NOMO-1 treated with DMSO at 0.1 percent for 48 hours (cell line): ENCODE results near the gene L3MBTL4.
"Not testable (repeated sequence)": the region's sequence is repeated elsewhere in the genome, so short reads cannot be mapped to it uniquely, and the experiment has no call there.

ENCODE experiments used
- DNase-seq: peaks from one replicate; lab custom pipeline; 2025; ENCODE audit not compliant: unreplicated experiment; lab: John Stamatoyannopoulos, UW

The L3MBTL4 gene

DNA sequence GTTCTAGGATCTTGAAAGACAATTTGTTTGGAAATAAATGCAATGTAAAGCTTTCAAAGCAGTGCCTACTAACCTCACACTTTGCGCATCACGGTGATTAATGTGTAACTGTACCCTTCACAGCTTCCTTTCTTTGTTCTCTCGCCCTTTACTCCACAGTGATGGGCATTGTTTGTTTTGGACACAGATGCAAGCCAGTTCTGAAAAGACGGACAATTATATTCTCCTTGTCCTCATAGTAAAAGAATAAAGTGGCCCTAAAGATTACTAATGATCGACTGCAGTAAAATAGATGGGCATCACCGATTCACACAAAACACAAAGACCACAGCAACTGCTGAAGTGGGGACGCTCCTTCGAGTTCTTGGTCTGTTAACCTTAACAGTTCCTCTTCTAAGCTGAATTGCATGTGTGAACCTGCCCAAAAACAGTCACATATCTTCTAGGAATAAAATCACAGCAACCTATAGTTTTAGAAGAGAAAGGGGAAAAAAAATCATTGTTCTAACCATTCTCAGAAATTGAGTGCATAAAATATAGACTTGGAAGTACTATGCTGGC, 7.7 kb downstream of the L3MBTL4 start:
- no peak for DNase-seq

GRCh38 chr18:6406075-6406909, 8.4 kb downstream of the L3MBTL4 start:
- DNase-seq = peak; percentile 78

DNA sequence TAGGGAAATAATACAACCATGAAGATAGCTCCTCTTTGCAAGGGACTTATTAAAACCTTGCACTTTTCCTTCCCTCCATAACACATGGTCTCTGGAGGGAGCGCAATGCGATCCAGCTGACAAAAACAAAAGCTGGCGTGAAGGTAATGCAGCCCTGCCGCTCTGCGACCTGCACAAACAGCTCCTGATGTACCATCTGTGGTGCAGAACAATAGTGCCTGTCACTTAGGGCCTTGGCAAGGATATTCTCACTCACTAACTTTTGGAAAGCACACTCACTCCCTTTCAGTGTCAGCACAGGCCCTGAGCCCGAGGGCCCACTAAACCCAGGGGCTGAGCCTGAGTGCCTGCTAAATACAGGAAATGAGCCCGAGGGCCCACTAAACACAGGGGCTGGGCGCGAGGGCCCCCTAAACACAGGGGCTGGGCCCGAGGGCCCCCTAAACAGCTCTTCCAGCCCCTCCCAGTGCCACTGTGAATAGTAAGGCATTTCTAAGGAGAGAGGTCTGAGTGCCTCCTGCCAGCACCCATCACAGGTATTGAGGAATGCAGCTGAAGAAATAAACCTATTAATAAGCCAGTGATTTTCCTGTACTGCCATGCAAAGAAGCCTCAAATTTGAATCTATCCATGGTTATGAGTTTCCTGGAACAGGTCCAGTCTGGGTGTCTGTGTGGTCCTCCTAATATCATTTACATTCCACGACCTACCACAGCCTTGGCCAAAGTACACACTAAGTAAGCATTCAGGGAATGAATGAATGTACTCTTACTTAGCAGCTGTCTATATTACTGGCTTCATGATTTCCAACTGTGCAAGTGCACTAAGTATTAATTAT, 9.3 kb downstream of the L3MBTL4 start:
- no peak for DNase-seq

- DNase-seq = no peak
Measured at GRCh38 chr18:6404834-6405233, 9.9 kb downstream of the L3MBTL4 start.

GRCh38 chr18:6401687-6402086, 13.0 kb downstream of the L3MBTL4 start:
- DNase-seq = no peak

DNA sequence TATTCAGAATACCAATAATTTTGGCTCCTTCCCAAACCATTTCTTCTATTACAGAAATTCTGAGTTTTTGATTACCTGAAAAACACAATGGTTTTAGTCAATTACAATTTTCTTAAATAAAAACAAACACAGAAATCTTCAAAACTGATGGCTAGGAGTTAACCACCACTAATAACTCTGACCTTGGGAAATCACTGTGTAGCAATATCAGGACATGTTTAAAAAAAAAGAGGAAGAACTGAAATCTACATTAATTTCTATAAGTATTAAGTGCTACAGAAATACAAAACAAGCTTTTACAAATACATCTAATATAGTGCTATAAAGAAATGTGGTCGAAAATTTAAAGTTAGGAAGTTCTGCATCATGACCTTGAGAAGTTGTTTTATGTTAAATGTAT, 14.9 kb downstream of the L3MBTL4 start:
- peak; percentile 74 for DNase-seq

DNA sequence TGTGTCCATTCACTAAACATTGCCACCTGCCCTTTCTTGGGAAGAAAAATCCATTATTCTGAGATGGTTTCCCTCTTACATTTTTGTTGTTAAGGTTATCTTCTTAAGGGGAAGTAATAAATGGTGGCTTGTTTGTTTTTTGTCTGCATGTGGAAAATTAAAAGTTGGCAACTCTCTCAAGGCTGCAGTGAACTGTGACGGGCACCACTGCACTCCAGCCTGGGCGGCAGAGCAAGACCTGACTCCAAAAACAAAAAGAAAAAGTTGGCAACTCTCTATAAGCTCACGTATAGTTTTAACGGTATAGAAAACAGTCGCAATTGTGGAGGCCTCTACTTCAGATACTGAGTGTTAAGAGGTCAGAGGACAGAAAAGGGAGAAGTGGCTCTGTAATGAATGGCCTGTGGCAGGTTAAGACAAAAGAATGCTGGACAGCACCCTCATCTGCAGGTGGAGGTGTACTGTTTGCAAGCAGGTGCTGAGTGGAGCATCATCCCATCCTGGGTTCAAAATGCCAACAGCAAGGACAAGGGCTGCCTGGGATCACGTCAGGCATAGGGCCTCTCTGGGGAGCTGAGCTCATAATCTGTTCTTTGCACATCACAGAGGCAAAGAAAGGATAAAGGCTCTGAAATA, 16.7 kb downstream of the L3MBTL4 start:
- DNase-seq = no peak

DNA sequence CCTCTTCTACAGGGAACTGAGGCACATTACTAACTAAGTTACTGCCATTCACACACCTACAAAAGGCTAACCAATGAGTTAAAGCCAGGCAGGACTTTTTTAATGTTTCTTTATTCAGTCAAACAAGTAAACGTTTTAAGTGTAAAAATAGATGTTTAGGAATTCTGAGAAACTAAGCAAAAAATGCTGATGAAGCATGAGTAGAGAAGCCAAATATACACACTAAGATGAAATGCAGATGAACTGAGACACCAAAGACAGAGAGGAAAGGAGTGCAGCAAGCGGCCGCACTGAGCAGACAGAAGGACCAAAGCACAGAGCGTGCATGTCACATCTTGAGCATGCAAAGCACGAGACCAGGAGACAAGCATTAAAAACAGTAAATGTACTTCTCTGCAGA, 17.9 kb downstream of the L3MBTL4 start:
- DNase-seq = no peak

- no peak for DNase-seq
Measured at GRCh38 chr18:6396276-6396675, 18.4 kb downstream of the L3MBTL4 start.

DNA sequence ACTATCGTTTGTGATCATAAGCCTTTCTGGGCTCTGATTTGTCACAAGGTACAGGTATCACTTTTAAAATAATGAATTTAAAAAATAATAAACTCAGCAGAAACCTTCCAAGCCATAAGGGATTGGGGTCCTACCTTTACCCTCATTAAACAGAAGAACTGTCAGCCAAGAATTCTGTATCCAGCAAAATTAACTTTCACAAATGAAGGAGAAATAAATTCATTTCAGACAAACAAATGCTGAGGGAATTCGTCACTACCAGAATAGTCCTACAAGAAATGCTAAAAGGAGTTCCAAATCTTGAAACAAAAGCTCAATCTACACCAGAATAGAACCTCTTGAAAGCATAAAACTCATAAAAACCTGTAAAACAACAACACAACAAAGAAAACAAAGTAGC, 25.7 kb downstream of the L3MBTL4 start:
- no peak for DNase-seq

DNA sequence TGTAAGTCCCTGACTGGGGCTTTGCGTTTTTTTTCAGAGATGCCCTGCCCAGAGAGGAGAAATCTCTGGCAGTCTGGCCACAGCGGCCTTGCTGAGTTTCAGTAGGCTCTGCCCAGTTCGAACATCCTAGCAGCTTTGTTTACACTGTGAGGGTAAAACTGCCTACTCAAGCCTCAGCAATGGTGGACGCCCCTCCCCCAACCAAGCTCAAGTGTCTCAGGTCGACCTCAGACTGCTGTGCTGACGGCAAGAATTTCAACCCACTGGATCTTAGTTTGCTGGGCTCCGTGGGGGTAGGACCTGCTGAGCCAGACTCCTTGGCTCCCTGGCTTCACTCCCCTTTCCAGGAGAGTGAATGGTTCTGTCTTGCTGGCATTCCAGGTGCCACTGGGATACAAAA, 31.7 kb downstream of the L3MBTL4 start:
- DNase-seq = no peak

GRCh38 chr18:6377473-6377872, 37.2 kb downstream of the L3MBTL4 start:
- not testable (repeated sequence) for DNase-seq

DNA sequence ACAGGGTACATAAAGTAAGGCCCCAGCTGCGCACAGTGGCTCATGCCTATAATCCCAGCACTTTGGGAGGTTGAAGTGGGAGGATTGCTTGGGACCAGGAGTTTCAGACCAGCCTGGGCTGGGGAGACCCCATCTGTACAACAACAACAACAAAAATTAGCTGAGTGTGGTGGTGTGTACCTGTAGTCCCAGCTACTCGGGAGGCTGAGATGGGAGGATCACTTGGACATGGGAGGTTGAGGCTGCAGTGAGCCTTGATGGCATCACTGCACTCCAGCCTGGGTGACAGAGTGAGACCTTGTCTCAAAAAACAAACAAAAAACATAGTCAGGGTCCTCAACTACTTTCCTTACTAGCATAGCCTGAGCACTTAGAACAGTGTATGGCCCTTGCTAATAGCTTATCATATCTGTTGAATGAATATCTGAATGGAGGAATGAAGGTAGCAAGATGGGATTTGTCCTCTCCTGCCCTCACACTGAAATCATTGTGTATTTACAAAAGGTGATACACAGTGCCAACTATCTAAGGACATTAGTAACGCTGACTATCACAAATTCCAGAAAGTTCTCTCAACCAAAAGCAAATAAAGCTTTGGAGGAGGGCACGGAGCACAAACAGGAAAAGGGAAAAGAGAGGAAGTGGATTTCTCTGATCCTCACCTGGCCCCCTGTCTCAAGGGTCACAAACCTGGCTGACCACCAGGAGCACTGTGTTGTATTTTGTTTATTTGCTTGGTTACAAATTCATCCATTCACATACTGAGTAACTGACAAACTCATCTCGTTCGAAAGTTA, 38.1 kb downstream of the L3MBTL4 start:
- no peak for DNase-seq

DNA sequence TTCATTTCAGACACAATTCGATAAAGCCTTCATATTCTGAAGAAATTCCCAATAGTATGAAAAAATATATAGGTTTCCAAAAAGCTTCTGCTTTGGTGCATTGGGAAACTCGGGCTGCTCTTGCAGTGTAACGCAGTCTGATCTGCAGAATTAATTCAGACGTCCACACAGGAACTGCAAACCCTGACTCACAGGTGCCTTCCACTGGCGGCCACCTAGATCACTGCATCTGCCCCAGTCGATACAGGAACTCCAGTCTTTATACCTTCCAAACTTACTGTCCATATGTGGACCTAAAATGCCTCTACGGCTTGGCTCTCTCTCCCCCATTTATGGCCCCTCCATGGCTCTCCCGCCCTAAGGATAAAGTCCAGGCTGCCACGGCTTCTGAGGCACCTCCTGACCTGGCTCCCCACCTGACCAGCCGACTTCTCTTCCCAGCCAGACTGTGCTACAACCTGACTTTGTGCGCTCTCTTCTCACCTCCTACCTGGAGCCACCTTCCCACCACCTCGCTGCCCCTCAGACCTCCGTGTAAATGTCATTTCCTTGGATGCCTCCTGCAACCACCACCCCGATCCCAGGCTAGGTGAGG, 39.7 kb downstream of the L3MBTL4 start:
- DNase-seq = no peak

DNA sequence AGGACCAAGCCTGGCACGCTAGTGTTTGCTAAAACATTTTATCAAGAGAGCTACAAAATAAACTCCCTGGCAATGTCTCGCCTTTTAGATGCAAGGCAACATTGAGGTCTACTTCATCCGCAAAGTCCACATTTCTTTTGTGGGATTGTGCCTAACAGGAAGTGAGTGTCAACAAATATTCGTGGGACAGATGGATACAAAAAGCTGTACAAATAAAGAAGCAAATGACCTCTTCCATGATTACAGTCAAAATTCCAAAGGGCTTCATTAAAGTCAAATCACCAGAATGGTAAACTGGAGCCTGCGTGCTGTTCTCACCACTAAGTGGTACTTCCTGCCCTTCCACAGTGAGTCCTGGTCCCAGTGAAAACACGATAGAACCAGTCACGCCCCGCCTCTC, 40.4 kb downstream of the L3MBTL4 start:
- DNase-seq = no peak

- no peak for DNase-seq
Measured at GRCh38 chr18:6373187-6373586, 41.5 kb downstream of the L3MBTL4 start.

DNA sequence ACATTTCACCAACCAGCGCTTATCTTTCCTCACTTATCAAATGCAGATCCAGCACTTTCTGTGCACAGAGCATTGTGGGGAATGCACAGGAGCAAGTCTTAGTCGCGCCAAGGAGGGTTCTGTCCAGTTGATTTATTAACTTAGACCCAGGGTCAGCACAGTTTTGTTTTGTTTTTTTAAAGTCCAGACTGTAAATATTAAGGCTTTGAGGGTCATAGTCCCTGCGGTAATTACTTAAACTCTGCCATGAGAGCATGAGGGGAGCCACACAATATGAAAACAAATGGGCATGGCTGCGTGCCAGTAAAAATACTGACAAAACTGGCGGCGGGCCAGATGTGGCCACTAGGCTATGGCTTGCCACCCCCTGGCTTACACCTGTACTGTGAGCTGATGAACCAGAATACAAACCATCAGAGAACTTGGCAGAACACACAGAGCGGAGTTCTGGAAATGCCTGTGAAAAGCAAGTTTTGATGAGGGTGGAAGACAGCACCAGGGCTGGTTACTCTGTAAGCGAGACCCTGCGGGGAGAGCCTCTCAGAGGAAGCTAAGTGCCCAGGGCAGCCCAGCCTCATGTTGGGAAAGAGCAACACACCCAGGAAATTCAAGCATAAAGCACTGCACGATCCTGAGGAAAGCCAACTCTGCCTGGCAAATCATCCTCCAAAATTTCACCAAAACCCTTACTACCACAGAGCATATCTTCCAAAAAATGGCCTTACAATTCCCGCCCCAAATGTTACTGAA, 43.6 kb downstream of the L3MBTL4 start:
- no peak for DNase-seq

DNA sequence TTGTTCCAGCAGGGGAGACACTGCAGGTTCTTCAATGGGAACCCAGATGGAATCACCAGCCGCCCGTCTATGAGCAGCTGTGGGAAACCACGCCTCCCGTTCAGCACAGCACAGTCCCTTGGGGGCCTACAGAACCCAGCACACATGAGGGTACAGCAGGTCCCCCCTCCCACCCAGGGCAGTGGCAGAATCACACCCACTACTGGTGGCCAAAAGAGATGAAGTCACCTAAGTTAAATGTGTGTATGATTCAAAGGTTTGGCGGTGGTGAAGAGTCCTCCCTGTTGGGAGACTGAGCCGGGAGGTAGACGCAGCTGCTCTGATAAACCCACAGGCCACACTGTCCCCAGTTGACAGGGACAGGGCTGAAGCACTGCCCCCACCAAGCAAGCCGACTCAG, 44.3 kb downstream of the L3MBTL4 start:
- DNase-seq = no peak

- no peak for DNase-seq
Measured at GRCh38 chr18:6368017-6368416, 46.7 kb downstream of the L3MBTL4 start.

- no peak for DNase-seq
Measured at GRCh38 chr18:6367208-6367607, 47.5 kb downstream of the L3MBTL4 start.
